GM12891 (cell line): Measurements from ENCODE around the gene SLC2A9.

ENCODE experiments used
- DNase-seq: peaks from one replicate; pipeline ENCODE4 v3.0.0; 2011; ENCODE audit warnings: low spot score; ENCODE audit not compliant: insufficient read length
- FAIRE-seq: peaks from 2 replicates; lab custom pipeline; 2011; peaks lifted over from hg19 to GRCh38; lab: Jason Lieb, UNC
- PAX5 ChIP-seq: IDR thresholded peaks from 2 replicates; pipeline ENCODE4 v1.6.1; 2011; ENCODE audit warnings: low read length, moderate library complexity, mild to moderate bottlenecking; ENCODE audit not compliant: insufficient read depth, severe bottlenecking
- POLR2A ChIP-seq: IDR thresholded peaks from 2 replicates; pipeline ENCODE4 v1.6.1; 2011; ENCODE audit warnings: low read depth, low read length, control low read depth
- POLR2AphosphoS5 ChIP-seq: IDR thresholded peaks from 2 replicates; pipeline ENCODE4 v1.6.1; 2011; ENCODE audit warnings: low read depth, low read length, control low read depth
- POU2F2 ChIP-seq: IDR thresholded peaks from 2 replicates; pipeline ENCODE4 v1.6.1; 2011; ENCODE audit warnings: low read depth, mild to moderate bottlenecking, control low read depth, low read length, moderate library complexity
- SPI1 ChIP-seq: IDR thresholded peaks from 2 replicates; pipeline ENCODE4 v1.6.1; 2011; ENCODE audit warnings: low read depth, low read length, control low read depth
- TAF1 ChIP-seq: IDR thresholded peaks from 2 replicates; pipeline ENCODE4 v1.6.1; 2011; ENCODE audit warnings: low read depth, low read length, control low read depth

SLC2A9 gene

GRCh38 chr4:9841072-9841471 is 180.2 kb downstream of the SLC2A9 start:
- FAIRE-seq (no peak), DNase-seq (no peak)
- TF ChIP-seq PAX5 (no peak), SPI1 (no peak), POLR2AphosphoS5 (no peak), POLR2A (no peak), TAF1 (no peak)

GRCh38 chr4:9835430-9835829 is 185.9 kb downstream of the SLC2A9 start:
- TF ChIP-seq TAF1 (no peak), POLR2AphosphoS5 (no peak), POLR2A (no peak), SPI1 (no peak), POU2F2 (no peak), PAX5 (no peak)
- DNase-seq (no peak), FAIRE-seq (no peak)

- FAIRE-seq, result no peak
- TF ChIP-seq PAX5, result no peak
- DNase-seq, result no peak
Measured at GRCh38 chr4:9833421-9833820, 187.9 kb downstream of the SLC2A9 start.

GRCh38 chr4:9832640-9833039 is 188.7 kb downstream of the SLC2A9 start:
- DNase-seq (no peak), FAIRE-seq (no peak)
- TF ChIP-seq POLR2AphosphoS5, result no peak
- no peak for TF ChIP-seq POU2F2
- TF ChIP-seq SPI1, result no peak
- no peak for TF ChIP-seq TAF1
- TF ChIP-seq POLR2A, result no peak
- no peak for TF ChIP-seq PAX5

GRCh38 chr4:9826551-9826950 is 194.7 kb downstream of the SLC2A9 start:
- FAIRE-seq (no peak), DNase-seq (no peak)
- no peak for TF ChIP-seq POU2F2
- no peak for TF ChIP-seq POLR2AphosphoS5

GRCh38 chr4:9825049-9825448 is 196.2 kb downstream of the SLC2A9 start:
- peak; percentile 16 for FAIRE-seq
- no peak for DNase-seq
- TF ChIP-seq SPI1 (no peak), POLR2AphosphoS5 (no peak), PAX5 (no peak), POU2F2 (no peak), TAF1 (no peak), POLR2A (no peak)

- TF ChIP-seq SPI1, result no peak
- no peak for TF ChIP-seq POLR2AphosphoS5
- no peak for TF ChIP-seq TAF1
- TF ChIP-seq POU2F2, result no peak
- TF ChIP-seq PAX5, result no peak
- no peak for TF ChIP-seq POLR2A
- DNase-seq, result no peak
- FAIRE-seq, result no peak
Measured at GRCh38 chr4:9820343-9820742, 201.0 kb downstream of the SLC2A9 start.

GRCh38 chr4:9816285-9816684 is 205.0 kb downstream of the SLC2A9 start:
- TF ChIP-seq PAX5 (no peak), SPI1 (no peak), TAF1 (no peak), POLR2A (no peak), POLR2AphosphoS5 (no peak), POU2F2 (no peak)
- FAIRE-seq (no peak), DNase-seq (no peak)

GRCh38 chr4:9812501-9813340 is 208.6 kb downstream of the SLC2A9 start:
- DNase-seq, result no peak
- TF ChIP-seq POLR2AphosphoS5 (no peak), PAX5 (no peak), SPI1 (peak; percentile 38; the same call in 1 of the 2 replicates)
- peak; percentile 86 for FAIRE-seq

- FAIRE-seq (no peak), DNase-seq (no peak)
- TF ChIP-seq POU2F2 (no peak), POLR2A (no peak), PAX5 (no peak), POLR2AphosphoS5 (no peak), SPI1 (no peak), TAF1 (no peak)
Measured at GRCh38 chr4:9811806-9812205, 209.5 kb downstream of the SLC2A9 start.
